H1 (cell line): ENCODE data around the gene TMEM269.

Experiments used
- CEBPB ChIP-seq: IDR thresholded peaks from 2 replicates; pipeline ENCODE4 v1.6.1; 2012; ENCODE audit warnings: low read depth, low read length
- CTCF ChIP-seq, 3 experiments: IDR thresholded peaks; 1 replicate in 2 of 3; 2 replicates in 1 of 3; pipeline versions ENCODE4 v1.5.1 to v1.6.1; 2011; ENCODE audit warnings: low read length in 3 of 3, mild to moderate bottlenecking in 3 of 3, inconsistent platforms in 2 of 3, low read depth in 1 of 3, moderate library complexity in 1 of 3; ENCODE audit not compliant: insufficient read depth in 1 of 3; ENCODE audit errors: control extremely low read depth in 1 of 3
- EZH2 ChIP-seq: fragments of 200-600 bp; sonication (generic); IDR thresholded peaks from 2 replicates; pipeline ENCODE4 v1.7.1; 2012; ENCODE audit warnings: low read depth, mild to moderate bottlenecking, moderate library complexity, low read length, inconsistent platforms; ENCODE audit not compliant: severe bottlenecking
- JUND ChIP-seq: IDR thresholded peaks from 2 replicates; pipeline ENCODE4 v1.6.1; 2011; ENCODE audit warnings: mild to moderate bottlenecking, improper control_type of control experiment, low read length
- PHF8 ChIP-seq: fragments of 200-600 bp; sonication (generic); conservative IDR thresholded peaks from 2 replicates; pipeline ENCODE4 v1.7.1; 2012; ENCODE audit warnings: low read depth, mild to moderate bottlenecking, inconsistent platforms, low read length, moderate library complexity
- SRF ChIP-seq: IDR thresholded peaks from 2 replicates; pipeline ENCODE4 v1.6.1; 2011; ENCODE audit warnings: mild to moderate bottlenecking, low read depth, low read length, moderate library complexity
- YY1 ChIP-seq: IDR thresholded peaks from 2 replicates; pipeline ENCODE4 v1.6.1; 2011; ENCODE audit warnings: low read depth, mild to moderate bottlenecking, low read length

- no peak for TF ChIP-seq PHF8
- no peak for TF ChIP-seq CTCF (IDR thresholded peaks at IDR 0.05; ENCODE audit: control extremely low read depth in 1 of 3, insufficient read depth in 1 of 3, low read depth in 1 of 3, low read length in 3 of 3)
- TF ChIP-seq JUND, result no peak
- no peak for TF ChIP-seq CEBPB
- TF ChIP-seq SRF, result no peak
- TF ChIP-seq EZH2, result no peak
- no peak for TF ChIP-seq YY1
Measured at GRCh38 chr1:42783092-42783491, 1.7 kb upstream of the TMEM269 start.
